Activated T-helper 2 cell treated with anti-CD3 and anti-CD28 coated beads, Interferon-gamma antibody, Interleukin-2, Interleukin-4, amounts not matched to agents 10 μg/mL and 5 μg/mL and 100 μg/mL, durations not matched to agents 14 hours and 24 hours and 36 hours (primary cell): ENCODE data around the gene UNK. TPM values are rescaled to one million over a fixed set of nuclear protein-coding genes. Genes with fewer than 3 reads are reported as not detected.
A peak's percentile ranks its signal among the peaks of the same experiment; 100 is the strongest.

Experiments used
- DNase-seq: peaks from one replicate; pipeline ENCODE4 v3.0.0; 2021; ENCODE audit warnings: low spot score
- H3K27ac Mint-ChIP-seq: one replicate; pipeline ENCODE4 v1.8.0; 2021; ENCODE audit warnings: mixed read lengths
- H3K27me3 Mint-ChIP-seq: one replicate; pipeline ENCODE4 v1.8.0; 2021; ENCODE audit warnings: low read depth, mixed read lengths
- H3K36me3 Mint-ChIP-seq: one replicate; pipeline ENCODE4 v1.8.0; 2021; ENCODE audit warnings: low read depth, mixed read lengths
- H3K4me1 Mint-ChIP-seq: one replicate; pipeline ENCODE4 v1.8.0; 2021; ENCODE audit warnings: low read depth, mixed read lengths
- H3K4me3 Mint-ChIP-seq: one replicate; pipeline ENCODE4 v1.8.0; 2021; ENCODE audit warnings: low read depth, mild to moderate bottlenecking, moderate library complexity, mixed read lengths
- H3K9me3 Mint-ChIP-seq: one replicate; pipeline ENCODE4 v1.8.0; 2021; ENCODE audit warnings: mixed read lengths
- intact Hi-C: fragments of 100-400 bp; cut with micrococcal nuclease; formaldehyde crosslinking; loops from one replicate; pipeline ENCODE4 v1.15.1; 2023
- total RNA-seq: library from RNA; stranded (reverse); gene quantifications from 2 replicates; pipeline ENCODE4 v1.2.3, GENCODE V29; 2022

Gene UNK
- total RNA-seq, 1 donor from 2014 or later, result 26.8 TPM

DNA sequence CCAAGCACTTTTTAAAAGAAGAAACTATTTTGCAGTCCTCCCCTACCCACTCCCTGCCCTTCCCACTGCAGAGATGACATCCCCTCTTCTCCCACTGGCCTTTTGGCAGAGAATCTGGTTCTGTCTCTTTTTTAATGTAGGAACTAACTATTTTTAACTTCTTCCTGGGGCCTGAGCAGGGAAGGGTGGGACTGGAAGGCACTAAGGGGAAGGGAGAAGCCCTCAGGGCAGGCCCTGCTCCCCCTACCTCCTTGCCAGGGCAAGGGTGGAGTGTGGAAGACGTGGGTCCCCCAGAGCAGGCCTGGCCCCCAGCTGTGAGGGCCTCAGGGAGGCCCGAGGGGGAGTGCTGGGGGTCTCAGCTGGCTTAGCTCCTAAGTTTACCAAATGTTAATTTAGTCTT, 40.1 kb downstream of the UNK start:
- Mint-ChIP-seq H3K27ac (peak overlapping the region; percentile 38), H3K9me3 (no peaks in the 10 kb centered on the region), H3K4me1 (peaks cover 7% of the 10 kb centered on the region), H3K36me3 (peaks cover 41% of the 10 kb centered on the region), H3K27me3 (no peaks in the 10 kb centered on the region), H3K4me3 (no peak overlapping the region)
- no peak for DNase-seq
- intact Hi-C loops, result no loop called here

DNA sequence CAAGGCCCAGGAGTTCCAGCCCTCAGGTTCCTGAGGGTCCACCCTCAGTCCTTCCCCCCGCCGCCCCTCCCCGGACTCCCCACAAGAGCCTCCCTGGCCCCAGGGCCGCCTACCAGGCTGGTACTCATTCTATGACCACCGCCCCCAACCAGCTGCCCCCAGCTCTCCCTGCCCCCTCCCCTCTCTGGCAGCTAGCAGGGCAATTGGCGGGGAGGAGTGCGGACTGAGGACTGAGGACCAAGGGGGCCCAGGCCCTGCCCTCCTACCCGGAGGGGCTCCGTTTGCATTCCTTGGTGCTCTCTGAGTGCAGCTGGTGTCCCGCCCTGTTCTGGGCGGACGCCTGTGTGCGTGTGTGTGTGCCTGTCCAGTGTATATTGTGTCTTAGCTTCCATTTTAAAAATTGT, 40.5 kb downstream of the UNK start:
- Mint-ChIP-seq H3K4me1 (peaks cover 7% of the 10 kb centered on the region), H3K9me3 (no peaks in the 10 kb centered on the region), H3K36me3 (peaks cover 43% of the 10 kb centered on the region), H3K27me3 (no peaks in the 10 kb centered on the region), H3K27ac (peak overlapping the region; percentile 10), H3K4me3 (no peak overlapping the region)
- no peak for DNase-seq
- intact Hi-C loops, result no loop called here

- Mint-ChIP-seq H3K4me3 (no peak overlapping the region), H3K4me1 (peaks cover 7% of the 10 kb centered on the region), H3K27me3 (no peaks in the 10 kb centered on the region), H3K36me3 (peaks cover 45% of the 10 kb centered on the region), H3K9me3 (no peaks in the 10 kb centered on the region), H3K27ac (peak overlapping the region; percentile 10)
- intact Hi-C loops, result loop anchor here (2.0 kb wide), 1 partner anchor 29 kb away; the partner anchor contains the start of gene WBP2
- DNase-seq, result no peak
These were observed 41.3 kb downstream of the UNK start for GRCh38 chr17:75825748-75826370.

GRCh38 chr17:75826561-75827307, 42.1 kb downstream of the UNK start:
- Mint-ChIP-seq H3K36me3 (peaks cover 41% of the 10 kb centered on the region), H3K27ac (no peak overlapping the region), H3K27me3 (no peaks in the 10 kb centered on the region), H3K4me1 (peaks cover 5% of the 10 kb centered on the region), H3K9me3 (no peaks in the 10 kb centered on the region), H3K4me3 (no peak overlapping the region)
- intact Hi-C loops, result loop anchor here (2.0 kb wide), 1 partner anchor 28 kb away; the partner anchor contains the start of gene WBP2
- DNase-seq, result no peak

- H3K27me3 Mint-ChIP-seq, result no peaks in the 10 kb centered on the region
- peaks cover 39% of the 10 kb centered on the region for H3K36me3 Mint-ChIP-seq
- peaks cover 7% of the 10 kb centered on the region for H3K4me1 Mint-ChIP-seq
- intact Hi-C loops, result loop anchor here (2.0 kb wide), 1 partner anchor 27 kb away; the partner anchor contains the start of gene WBP2
- DNase-seq, result peak; percentile 56
- H3K4me3 Mint-ChIP-seq, result peak overlapping the region; percentile 5
- peak overlapping the region; percentile 83 for H3K27ac Mint-ChIP-seq
- no peaks in the 10 kb centered on the region for H3K9me3 Mint-ChIP-seq
These were observed 42.9 kb downstream of the UNK start for GRCh38 chr17:75827308-75828075.

DNA sequence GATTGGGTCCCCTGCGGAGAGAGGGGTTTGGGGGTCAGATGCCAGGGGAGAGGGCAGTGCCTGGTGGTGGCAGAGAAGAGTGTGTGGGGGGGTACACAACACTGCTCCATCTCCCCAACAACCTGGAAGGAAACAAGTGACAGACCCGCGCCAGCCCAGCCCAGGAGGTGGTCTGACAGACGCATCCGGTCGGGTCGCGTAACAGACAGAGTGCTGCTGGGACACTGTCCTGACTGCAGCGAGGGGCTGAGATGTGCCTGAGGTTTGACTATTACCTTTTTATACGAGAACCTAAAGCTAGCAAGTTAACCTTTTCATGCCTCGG, 43.4 kb downstream of the UNK start:
- Mint-ChIP-seq H3K36me3 (peaks cover 40% of the 10 kb centered on the region), H3K27me3 (no peaks in the 10 kb centered on the region), H3K27ac (peak overlapping the region; percentile 83), H3K9me3 (no peaks in the 10 kb centered on the region), H3K4me1 (peaks cover 12% of the 10 kb centered on the region), H3K4me3 (peak overlapping the region; percentile 5)
- intact Hi-C loops, result no loop called here
- DNase-seq, result no peak

DNA sequence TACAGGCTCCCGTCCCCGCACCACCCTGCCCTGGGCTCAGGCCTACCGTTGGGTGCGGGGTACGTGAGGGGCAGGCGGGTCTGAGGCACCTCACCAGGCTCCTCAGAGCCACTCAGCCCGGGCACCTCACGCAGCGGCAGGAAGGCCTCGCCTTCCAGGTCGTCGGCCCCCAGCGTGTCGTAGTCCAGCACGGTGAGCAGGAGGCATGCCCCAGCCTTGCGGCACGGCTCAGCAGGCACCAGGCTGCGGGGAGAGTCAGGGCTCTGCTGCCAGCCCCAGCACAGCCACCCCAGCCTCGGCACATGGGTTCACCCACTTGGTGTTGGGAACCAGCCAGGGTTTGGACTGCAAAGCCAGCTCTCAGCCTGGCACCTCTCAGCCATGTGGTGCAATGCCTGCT, 44.1 kb downstream of the UNK start:
- Mint-ChIP-seq H3K36me3 (peaks cover 47% of the 10 kb centered on the region), H3K27me3 (no peaks in the 10 kb centered on the region), H3K27ac (no peak overlapping the region), H3K4me1 (peaks cover 19% of the 10 kb centered on the region), H3K4me3 (no peak overlapping the region), H3K9me3 (no peaks in the 10 kb centered on the region)
- DNase-seq, result no peak
- intact Hi-C loops, result no loop called here

DNA sequence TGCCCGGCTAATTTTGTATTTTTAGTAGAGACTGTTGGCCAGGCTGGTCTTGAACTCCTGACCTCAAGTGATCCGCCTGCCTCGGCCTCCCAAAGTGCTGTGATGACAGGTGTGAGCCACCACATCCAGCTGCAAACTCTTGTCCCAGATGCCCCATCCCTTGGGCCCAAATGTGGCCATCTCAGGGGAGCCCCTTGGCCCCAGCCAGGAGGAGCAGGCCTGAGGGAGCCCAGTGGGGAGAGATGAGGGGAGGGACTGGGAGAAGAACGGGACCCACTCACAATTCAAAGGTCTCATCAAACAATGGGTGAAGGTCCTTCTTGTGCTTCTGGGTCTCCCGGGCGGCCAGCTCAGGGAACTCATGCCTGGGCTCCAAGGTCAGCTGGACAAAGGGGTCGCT, 45.1 kb downstream of the UNK start:
- Mint-ChIP-seq H3K27me3 (no peaks in the 10 kb centered on the region), H3K4me3 (no peak overlapping the region), H3K27ac (no peak overlapping the region), H3K36me3 (peaks cover 51% of the 10 kb centered on the region), H3K4me1 (peaks cover 25% of the 10 kb centered on the region), H3K9me3 (no peaks in the 10 kb centered on the region)
- intact Hi-C loops, result no loop called here
- no peak for DNase-seq

DNA sequence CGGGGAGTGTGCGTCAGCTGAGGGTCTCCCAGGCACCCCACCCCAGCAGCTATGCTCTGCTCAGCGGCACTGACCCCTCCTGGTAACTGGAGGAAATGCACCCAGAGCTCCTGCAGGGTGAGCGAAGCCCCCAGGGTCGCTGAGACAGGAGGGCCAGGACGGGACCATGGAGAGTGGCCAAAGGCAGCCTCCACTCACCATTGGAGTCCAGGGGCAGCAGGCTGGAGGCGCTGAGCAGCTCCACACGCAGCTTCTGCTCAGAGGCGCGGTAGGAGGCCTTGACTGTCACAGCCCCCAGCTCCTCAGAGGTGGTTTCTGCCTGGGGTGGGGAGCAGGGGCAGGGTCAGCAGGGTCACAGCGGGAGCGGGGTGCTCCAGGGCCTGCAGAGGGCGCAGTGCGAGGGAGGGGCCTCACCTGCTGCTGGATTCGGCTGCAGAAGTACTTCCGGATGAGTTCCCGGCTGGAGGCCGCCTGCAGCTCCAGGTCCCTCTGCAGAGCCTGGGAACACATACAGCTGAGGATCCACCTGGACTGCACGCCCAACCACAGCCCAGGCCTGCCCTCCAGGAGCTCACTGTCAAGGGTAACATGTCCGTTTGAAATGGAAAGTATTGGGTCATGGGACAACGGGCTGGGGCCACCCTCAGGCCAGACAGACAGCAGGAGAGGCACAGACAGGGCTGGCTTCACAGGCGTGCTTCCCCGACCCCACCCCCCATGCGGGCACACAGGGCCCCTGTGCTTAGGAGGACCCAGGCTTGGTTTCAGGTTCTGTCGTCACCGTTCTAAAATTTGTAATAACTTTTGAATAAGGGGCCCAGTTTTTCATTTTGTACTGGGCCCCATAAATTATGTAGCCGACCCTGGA, 45.8 kb downstream of the UNK start:
- Mint-ChIP-seq H3K9me3 (no peaks in the 10 kb centered on the region), H3K36me3 (peaks cover 53% of the 10 kb centered on the region), H3K4me1 (peaks cover 28% of the 10 kb centered on the region), H3K27ac (no peak overlapping the region), H3K4me3 (no peak overlapping the region), H3K27me3 (no peaks in the 10 kb centered on the region)
- DNase-seq, result no peak
- intact Hi-C loops, result no loop called here

GRCh38 chr17:75831032-75831571, 46.5 kb downstream of the UNK start:
- intact Hi-C loops, result no loop called here
- Mint-ChIP-seq H3K4me3 (no peak overlapping the region), H3K27ac (no peak overlapping the region), H3K4me1 (peaks cover 28% of the 10 kb centered on the region), H3K9me3 (no peaks in the 10 kb centered on the region), H3K36me3 (peaks cover 54% of the 10 kb centered on the region), H3K27me3 (no peaks in the 10 kb centered on the region)
- DNase-seq, result no peak

DNA sequence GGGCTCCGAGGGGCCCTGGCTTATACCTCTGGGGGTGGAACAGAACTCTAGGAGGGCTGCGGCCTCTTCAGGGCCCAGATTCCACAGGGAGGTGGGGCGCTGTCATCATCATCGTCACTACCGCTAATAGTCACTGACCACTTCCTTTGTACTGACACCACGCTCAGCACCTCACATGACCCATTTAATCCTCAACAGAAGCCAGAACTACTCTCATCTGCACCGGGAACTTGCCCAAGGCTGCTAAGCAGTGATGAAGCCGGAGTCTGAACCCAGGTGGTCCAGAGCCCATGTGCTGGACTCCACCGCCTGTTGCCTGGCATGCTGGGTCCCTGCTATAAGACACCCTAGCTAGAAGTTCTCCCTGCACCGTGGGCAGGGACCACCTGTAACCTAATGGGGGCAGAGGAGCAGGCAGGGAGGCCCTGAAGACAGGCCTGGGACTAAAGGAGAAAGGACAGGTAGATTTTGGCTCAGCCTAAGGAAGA, 47.6 kb downstream of the UNK start:
- Mint-ChIP-seq H3K4me1 (peaks cover 28% of the 10 kb centered on the region), H3K27me3 (no peaks in the 10 kb centered on the region), H3K27ac (peak overlapping the region; percentile 85), H3K9me3 (no peaks in the 10 kb centered on the region), H3K4me3 (peak overlapping the region; percentile 50), H3K36me3 (peaks cover 51% of the 10 kb centered on the region)
- peak; percentile 18 for DNase-seq
- intact Hi-C loops, result no loop called here
